HG03108 (cell line): Measurements from ENCODE around the gene RIMKLB.
A peak's percentile ranks its signal among the peaks of the same experiment; 100 is the strongest.

Experiments
- ATAC-seq: cut with Tn5 transposase; IDR thresholded peaks from one replicate; pipeline ENCODE4 v1.9.1; 2021; ENCODE audit warnings: moderate library complexity; ENCODE audit not compliant: unreplicated experiment

Gene RIMKLB, protein sequence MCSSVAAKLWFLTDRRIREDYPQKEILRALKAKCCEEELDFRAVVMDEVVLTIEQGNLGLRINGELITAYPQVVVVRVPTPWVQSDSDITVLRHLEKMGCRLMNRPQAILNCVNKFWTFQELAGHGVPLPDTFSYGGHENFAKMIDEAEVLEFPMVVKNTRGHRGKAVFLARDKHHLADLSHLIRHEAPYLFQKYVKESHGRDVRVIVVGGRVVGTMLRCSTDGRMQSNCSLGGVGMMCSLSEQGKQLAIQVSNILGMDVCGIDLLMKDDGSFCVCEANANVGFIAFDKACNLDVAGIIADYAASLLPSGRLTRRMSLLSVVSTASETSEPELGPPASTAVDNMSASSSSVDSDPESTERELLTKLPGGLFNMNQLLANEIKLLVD

DNA sequence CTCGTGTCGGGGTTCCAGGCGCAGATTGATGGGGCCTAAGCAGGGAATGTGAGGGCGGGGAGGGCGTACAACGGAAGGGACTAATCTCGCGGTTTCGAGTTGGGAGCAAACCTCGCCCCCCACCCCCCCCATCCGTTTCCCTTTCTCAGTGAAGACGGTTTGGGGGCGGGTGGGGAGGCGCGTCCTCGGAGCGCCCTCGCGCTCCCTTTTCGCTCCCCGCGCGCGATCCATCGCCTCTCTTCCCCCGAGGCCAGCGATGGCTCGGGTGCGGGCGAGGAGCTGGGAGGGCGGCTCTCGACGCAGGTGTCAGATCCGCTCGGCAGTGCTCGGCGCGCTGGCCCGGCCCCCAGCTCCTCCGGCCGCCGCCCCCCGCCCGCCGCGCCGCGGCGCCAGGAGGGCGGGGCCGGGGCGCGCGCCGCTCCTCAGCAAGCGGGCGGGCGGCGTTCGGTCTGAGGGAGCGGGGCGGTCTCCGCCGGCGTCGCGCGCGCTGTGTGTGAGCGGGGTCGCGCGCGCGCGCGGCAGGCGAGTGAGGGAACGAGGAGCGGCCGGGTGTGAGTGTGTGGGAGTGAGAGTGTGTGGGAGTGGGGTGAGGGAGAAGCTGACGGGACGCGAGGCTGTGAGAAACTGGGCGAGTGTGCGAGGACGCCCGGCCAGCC is at the start of gene RIMKLB:
Gene RIMKLB (plus strand): TSS at position 516 of the 656 bp plus-strand sequence. CDS start 15,876 bp downstream, outside the sequence.
- peak; percentile 71 for ATAC-seq

DNA sequence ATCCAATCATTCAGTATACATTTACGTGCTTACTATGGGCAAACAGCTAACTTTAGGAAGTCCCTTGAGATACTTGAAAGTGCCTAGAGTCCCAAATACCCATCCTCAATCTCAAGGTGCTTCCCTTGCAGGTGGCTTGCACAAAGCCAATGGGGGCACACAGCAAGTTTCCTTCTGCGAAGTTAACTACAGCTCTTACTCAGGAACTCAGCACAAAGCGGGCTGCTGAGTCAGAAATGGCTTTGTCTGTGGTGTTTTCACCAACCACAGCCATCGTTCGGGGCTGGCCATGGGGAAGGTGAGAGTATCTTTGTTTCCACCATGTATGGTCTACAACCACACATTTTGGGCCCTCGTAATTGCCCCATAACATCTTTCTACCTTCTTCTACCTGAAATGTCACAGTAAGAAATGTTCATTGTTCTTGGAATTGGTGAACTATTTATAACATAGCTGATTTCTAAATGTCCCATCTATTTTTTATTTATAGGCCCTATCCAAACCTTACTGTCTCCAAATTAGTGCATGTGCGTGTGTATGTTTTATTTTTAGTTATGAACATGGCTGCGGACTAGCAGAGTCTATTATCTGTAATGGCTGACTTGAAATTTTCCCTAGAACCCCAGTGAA is 49.1 kb upstream of the RIMKLB start:
- ATAC-seq, result peak; percentile 67

DNA sequence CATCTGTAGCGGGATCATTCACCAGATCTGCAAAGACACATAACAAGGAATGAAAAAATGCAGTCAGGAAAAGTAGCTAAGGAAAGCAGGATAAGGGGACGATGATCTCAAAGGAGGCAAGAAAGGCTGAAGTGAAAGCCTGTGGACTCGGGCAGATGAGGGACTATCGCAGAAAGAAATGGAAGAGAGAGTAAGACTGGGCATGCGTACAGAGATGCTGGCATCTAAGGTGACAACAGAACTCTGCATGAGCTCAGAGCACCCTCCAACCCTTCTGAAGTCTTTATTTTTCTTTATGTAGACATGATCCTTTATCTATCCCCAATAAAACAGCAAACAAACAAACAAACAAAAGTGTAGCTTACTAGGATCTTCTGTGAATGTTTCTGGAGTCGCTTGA is 42.4 kb upstream of the RIMKLB start:
- no peak for ATAC-seq

DNA sequence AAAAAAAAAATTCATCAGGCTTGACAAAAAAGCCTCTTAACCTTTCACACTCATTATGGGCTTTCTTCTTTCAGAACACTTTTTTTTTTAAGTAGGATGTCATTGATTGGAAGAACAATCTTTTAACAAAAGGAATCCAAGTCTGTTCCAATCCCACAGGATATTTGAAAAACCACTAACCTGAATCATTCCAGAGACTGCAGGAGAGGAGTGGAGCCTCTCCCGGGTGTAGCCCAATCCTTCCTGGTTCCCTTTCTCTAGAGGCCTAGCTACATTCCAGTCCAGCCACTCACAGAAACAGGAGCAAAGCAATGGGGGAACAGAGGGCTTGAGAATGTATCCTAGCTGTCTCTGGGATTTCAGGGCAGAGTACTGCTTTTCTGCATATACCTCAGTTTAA is 39.4 kb upstream of the RIMKLB start:
- no peak for ATAC-seq

DNA sequence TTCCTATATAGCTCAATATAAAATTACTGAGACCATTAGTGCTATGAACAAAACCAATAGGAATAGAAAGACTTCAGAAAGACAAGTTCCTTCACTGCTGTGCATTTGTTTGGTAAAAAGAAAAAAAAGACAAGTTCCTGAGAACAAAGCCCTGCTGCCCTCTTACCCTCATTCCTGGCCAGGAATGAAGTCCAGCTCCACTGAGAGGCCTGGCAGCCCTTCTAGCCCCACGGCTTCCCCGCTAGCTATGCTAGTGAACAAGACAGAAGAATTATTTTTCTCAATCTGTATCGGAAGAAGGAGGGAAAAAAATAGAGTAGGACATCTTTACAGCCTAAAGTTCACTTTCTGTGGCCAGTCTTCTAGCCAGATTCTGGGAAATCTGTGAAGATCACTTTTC is 36.8 kb upstream of the RIMKLB start:
- ATAC-seq, result no peak

DNA sequence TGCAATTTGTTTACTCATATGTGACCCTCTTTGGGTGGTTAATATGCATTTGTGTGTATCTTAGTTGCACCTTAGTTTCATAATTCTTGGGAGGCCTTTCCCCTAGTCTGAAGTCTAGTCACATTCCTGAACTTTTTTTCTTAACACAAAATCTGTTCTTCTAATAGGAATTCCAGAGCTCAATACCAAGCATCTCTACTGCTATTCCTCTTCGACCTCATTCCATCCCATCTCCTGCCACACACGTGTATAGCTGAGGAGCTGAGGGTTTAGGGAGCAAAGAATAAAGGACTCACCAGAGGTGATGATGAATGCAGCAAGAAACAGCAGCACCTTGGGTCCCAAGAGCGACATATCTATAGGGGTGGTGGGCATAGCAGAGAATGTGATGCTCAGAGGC is 36.0 kb upstream of the RIMKLB start:
- ATAC-seq, result no peak

DNA sequence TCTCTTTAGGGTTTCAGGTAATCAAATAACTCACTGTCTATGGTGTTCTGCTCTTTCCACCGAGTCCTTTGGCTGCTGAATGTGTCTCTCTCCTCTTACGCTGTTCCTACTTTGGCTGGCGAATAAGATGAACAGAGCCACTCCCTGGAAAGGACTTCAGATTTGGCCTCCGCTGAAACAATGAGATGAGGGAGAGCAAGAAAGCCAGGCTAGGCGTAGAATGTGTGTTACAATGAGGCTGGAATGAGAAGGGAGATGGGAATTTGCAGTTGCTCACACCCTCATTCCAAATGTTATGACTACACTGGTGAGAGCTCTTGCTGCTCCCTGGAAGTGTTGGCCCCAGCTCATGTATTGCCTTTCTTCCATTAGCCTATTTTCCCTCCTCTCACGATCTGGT is 35.2 kb upstream of the RIMKLB start, which contains the start of gene MFAP5:
Gene MFAP5 (minus strand): TSS at position 234 of the 400 bp plus-strand sequence. CDS start 722 bp downstream, outside the sequence.
- ATAC-seq, result no peak

DNA sequence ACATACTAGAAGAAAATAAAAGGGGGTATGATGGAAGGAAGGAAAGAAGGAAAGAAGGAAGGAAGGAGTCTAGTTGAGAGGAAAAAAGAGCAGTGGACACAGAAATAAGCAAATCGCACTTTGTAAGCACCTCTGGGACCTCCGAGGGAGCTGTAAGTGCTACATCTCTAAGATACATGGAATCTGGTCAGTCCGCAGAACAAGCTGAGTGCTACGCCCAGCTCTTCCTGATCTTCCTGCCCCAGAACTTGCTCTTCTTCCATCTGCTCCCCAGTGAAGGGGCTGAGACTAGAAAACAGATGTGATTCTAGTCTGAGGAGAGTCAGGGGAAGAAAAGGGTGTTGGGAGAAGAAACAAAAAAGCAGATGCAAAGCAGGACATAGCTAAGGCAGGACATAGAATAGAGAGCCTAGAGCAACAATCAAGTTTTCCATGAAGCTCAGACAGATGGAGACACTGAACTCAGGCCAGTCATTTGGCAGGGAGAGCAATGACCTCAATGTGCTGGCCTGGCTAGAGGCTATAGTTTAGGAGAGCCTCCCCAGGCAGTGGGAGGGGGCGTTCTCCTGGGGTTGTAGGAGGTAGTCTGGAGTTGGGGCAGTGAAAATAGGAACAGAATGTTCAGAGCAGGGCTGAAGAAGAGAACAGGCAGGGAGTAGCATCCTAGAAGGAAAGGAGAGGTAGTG is 33.4 kb upstream of the RIMKLB start:
- no peak for ATAC-seq

DNA sequence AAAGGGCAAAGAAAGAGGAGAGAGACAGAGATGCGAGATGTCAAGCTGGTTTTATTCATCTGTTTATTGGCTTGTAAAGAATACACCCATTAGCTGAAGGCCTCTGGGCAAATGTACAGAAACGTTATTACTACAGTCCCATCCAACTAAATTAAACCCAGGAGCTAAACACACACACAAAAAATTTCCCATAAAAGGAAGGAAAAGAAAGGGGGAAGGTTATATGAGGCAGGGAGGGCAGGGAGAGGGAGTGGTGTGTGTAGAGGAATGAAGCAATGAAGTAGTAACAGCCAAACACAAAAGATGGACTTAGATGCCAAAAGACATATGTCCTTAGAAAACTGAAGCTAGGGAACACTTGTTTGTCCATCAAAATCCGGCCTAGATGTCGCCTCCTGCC is 32.0 kb upstream of the RIMKLB start:
- ATAC-seq, result no peak

DNA sequence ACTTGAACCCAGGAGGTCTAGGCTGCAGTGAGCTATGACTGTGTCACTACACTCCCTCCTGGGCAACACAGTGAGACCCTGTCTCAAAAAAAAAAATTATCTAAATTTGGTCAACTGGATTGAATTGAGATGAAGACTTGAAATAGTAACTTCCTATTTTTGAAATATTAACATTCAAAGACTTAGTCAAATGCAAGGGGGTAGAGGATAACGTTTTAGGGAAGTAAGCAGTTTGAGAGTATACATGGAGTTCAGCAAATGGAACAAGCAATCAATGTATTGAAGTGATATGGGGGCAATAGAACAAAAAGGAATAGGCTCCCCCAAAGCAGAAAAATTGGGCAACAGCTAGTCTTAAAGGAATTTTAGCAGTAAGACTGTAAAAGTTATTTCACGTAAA is 30.5 kb upstream of the RIMKLB start:
- no peak for ATAC-seq

DNA sequence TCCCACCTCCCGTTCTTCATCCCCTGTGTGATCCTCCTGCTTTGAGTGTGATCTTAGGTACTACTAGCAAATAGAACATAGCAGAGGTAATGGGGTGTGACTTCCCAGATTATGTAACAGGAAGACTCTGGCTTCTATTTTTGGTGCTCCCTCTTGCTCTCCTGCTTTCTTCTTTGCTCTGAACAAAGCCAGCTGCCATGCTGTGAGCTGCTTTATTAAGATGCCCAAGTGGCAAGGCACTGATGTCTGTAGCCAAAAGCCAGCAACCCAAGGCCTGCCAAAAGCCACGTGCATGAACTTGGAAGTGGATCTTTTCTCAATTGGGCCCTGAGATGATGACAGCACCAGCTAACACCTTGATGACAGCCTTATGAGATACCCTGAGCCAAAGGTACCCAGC is 29.4 kb upstream of the RIMKLB start:
- ATAC-seq, result no peak

DNA sequence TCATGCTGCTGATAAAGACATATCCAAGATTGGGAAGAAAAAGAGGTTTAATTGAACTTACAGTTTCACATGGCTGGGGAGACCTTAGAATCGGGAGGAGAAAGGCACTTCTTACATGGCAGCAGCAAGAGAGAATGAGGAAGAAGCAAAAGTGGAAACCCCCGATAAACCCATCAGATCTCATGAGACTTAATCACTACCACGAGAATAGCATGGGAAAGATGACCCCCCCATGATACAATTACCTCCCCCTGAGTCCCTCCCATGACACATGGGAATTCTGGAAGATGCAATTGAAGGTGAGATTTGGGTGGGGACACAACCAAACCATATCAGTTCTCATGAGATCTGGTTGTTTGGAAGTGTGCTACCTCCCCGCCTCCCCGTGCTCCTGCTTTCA is 25.4 kb upstream of the RIMKLB start:
- no peak for ATAC-seq

DNA sequence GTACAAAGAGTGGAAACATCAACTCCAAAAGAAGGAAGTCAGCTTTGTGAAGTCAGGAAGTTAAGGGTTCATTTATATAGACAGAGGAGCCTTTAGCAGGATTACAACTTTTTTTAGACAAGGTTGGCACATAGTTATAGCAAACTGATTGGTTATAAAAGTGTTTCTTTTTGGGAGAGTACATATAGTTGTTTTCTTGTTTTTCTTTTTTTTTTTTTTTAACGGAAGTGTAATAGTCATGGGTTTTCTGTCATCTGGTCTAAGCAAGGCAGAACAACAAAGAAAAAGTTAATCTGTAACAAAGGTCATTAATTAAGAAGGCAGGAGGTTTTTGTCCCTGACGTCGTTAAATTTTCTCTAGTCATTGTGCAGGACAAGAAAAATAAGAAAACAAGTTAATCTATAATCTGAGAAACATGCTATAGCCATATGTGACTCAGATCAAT is 22.2 kb upstream of the RIMKLB start:
- ATAC-seq, result peak; percentile 66

DNA sequence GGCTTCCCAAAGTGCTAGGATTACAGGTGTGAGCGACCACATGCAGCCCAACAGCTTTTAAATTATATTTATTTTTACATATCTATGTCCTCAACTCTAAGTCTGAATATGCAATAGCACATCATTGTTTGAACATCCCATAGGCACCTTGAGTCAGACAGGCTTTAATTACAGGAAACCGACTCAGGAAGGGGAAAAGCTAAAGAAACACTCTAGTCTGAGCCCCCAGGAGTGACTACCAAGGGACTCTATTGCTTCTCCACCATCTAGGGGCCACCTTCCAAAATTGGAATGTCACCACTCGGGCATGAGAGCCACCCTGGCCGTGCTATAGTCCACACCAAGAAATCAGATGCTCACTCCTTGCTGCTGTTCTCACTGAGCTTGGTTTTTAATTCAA is 21.1 kb upstream of the RIMKLB start:
- no peak for ATAC-seq

DNA sequence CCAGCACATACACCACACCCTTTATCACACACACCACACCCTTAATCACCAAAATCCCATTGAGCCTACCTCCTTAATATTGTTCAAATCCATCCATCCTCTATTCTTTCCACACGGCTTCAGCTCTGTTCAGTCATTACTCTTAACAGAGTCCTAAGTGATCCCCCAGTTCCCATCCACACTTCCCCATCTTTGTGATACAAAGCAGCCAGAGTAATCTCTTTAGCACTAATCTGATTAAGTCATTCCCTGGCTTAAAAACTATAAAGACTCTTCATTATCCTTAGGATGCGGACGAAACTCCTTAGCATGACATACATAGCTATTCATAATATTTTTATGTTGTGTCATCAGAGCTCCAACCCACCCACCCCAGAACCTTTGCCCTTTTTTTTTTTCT is 20.4 kb upstream of the RIMKLB start:
- no peak for ATAC-seq

DNA sequence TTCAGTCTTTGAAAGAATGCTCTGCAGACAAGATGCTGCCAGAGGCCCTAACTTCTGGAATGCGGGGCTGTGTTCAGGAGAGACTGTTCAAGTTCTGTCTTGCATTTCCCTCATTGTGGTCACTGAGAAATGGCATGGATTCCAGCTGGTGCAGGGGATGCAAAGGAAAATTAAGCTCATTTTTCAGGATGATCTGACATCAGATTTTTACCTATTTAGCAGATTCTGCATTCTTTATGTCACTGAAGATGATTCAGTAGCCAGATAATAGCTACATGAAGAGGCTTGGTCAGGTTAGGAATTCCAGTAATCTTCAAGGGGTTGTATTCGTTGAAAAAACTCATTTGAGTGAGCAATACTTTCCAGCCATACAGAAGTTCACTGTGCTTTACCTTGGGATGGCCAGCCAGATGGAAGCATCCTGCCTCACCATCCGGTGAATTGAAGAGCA is 19.1 kb upstream of the RIMKLB start:
- ATAC-seq, result no peak

DNA sequence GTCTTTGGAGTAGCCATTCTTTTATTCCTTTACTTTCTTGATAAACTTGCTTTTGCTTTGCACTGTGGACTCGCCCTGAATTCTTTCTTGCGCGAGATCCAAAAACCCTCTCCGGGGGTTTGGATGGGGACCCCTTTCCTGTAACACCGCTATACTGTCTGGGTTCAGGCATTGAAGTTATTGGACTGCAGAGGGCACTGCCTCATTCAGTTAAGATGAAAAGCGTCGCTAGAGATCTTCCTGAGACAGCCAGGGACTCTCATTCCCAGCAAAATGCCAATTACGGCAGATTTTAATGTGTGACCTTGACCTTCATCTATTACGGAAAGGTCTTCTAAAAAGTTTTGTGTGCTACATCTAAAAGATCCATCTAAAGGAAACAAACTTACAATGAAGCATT is 17.3 kb upstream of the RIMKLB start:
- ATAC-seq, result no peak

DNA sequence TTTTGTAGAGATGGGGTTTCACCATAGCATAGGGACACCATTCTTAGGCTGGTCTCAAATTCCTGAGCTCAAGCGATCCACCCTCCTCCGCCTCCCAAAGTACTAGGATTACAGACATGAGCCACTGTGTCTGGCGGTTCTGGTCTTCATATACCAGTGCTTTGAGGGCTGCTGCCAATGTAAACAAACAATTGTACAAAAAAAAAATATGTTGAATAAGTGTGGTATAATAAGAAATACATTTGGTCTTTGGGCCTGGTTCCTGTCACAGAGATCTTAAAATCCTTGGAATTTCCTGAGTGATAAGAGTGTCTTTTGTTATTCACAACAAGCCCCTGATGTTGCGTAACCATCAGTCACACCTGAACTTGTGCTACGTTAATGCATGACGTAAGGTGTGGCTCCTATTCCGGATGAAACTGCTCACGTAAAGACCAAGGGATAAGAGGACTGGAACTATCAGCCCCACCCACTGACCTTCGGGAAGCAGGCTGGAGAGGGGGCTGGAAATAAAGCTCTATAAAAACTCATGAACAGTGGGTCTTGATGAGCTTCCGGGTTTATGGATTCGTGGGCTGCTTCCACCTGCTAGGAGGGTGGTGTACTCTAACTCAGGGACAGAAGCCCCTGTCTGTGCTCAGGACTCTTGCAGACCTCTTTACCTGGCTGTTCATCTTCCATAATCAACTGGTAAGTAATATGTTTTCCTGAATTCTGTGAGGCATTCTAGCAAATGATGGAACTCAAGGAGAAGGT is 16.5 kb upstream of the RIMKLB start:
- no peak for ATAC-seq

DNA sequence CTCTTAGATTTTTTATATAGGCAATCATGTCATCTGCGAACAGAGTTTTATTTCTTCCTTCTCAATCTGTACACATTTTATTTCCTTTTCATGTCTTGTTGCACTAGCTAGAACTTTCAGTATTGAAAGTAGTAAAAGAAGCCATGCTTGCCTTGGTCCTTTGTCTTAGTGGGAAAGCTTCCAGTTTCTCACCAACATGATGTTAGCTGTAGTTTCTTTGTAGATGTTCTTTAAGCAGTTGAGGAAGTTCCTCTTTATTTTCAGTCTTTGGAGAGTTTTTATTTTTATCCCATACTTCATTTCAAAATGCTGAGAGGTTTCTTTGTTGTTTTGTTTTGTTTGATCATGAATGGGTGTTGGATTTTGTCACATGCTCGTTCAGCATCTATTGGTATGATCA is 12.7 kb upstream of the RIMKLB start:
- ATAC-seq, result no peak

DNA sequence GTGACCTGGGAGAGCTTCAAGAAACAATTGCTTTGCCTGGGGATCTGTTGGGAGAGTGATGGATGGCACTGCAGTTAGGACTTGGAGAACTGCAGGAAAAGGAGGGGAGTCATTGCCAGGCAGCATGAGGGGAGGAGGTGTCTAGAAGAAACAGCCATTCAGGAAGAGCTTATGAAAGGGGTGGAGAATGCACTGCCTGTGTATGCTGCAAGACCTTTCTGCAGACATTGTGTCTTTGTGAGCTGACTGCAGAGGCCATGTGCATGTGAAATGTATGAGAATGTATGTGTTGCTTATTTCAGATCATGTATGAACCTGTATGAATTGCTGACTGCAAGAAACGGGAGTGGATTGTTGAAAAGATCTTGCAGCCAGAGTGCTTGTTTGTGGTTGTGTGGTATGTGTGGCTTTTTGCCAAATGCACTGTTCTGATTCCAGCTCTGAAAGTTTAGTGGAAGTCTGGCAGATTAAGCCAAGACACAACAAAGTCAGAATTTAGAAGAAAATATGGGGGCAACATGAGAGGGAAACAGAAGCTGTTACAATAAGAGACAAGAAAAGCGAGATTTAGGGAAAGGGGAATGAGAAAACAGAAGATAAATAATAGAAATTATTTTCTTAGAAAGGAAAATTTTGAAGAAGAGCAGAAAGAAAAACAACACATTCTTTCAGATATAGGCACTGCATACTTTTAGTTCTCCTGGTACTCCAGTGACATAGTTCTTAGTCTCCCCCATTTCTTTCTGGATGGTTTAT is 9.8 kb upstream of the RIMKLB start:
- ATAC-seq, result no peak
